ENCODE measurements around the gene ROR1.

DNA sequence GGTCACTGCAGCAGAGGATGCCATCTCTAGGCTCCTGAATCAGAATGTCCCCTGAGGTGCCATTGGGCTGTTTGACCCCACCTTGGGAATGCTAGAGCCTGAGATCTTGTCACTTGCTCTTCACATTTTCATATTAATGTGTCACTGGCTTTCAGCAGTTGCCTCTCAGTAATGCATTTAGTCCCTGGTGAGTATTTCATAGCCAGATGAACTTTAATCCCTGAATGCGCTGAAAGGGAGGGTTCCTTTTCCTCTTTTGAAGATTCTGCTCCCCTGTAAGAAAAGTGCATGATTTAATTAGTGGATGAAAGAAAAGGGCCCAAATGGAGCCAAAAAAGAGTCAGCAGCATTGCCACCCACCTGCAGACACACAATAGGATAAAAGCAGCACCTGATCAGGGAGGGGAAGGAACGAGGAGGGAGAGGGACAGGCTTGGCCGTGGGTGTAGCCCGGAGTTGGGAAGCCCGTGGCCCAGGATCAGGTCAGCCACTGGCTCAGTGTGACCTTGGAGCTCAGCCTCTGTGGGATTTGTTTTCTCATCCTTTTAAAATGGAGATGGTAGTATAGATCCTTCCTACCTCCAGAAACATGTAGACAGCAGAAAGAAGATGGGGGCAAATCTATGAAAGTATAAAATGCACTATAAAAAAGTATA, 31.1 kb downstream of the ROR1 start:
- TF ChIP-seq CTCF (IDR thresholded peaks at IDR 0.05) (no peak), POLR2A (IDR thresholded peaks at IDR 0.05) (no peak)

Data from right lobe of liver (tissue), 4 donors.